OCI-LY3 (cell line): ENCODE data around the gene HAPLN2.

Source experiments
- EZH2phosphoT487 ChIP-seq: fragments of 200-600 bp; shearing (Covaris generic); IDR thresholded peaks from 2 replicates; pipeline ENCODE4 v1.6.1; 2018; ENCODE audit warnings: antibody characterized with exemption, mixed run types, low read depth
- TF ChIP-seq, protein P1 (sequence below): fragments of 200-600, 300-600 bp; sonication (generic); IDR thresholded peaks from 2 replicates; pipeline ENCODE4 v1.5.1; 2014; ENCODE audit warnings: antibody characterized with exemption, low read length, low read depth

DNA sequence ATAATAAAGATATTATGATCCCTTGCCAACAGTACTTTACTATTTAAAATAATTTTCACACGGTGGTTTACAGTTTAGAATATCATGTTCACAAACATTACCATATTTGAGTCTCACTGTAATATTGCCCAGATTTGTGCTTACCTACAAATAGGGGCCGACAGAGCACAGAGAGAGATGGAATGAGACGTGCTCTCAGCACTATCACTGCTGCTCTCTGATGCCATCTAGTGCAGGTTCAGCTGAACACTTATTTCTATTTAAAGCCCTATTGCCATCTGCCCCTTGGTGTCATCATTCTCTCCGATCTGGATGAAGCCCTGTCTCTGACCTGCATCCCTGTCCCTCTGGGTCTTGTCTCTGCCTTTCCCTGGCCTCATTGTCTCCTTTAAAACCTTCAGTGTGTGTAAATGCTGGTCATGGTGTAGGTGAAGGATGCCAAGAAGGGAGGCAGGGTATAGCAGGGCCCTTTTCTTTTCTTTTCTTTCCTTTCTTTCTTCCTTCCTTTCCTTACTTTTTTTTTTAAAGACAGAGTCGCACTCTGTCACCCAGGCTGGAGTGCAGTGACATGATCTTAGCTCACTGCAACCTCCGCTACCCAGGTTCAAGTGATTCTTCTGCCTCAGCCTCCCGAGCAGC lies 11.1 kb upstream of the HAPLN2 start:
- TF ChIP-seq, protein P1, sequence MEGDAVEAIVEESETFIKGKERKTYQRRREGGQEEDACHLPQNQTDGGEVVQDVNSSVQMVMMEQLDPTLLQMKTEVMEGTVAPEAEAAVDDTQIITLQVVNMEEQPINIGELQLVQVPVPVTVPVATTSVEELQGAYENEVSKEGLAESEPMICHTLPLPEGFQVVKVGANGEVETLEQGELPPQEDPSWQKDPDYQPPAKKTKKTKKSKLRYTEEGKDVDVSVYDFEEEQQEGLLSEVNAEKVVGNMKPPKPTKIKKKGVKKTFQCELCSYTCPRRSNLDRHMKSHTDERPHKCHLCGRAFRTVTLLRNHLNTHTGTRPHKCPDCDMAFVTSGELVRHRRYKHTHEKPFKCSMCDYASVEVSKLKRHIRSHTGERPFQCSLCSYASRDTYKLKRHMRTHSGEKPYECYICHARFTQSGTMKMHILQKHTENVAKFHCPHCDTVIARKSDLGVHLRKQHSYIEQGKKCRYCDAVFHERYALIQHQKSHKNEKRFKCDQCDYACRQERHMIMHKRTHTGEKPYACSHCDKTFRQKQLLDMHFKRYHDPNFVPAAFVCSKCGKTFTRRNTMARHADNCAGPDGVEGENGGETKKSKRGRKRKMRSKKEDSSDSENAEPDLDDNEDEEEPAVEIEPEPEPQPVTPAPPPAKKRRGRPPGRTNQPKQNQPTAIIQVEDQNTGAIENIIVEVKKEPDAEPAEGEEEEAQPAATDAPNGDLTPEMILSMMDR: peak; percentile 90
- no peak for TF ChIP-seq EZH2phosphoT487
